ENCODE data around the gene GALNS.
"Not testable (repeated sequence)": the region's sequence is repeated elsewhere in the genome, so short reads cannot be mapped to it uniquely, and the experiment has no call there.

Gene GALNS

GRCh38 chr16:88894681-88895300, 38.0 kb upstream of the GALNS start:
- no peak for DNase-seq (ENCODE audit: low spot score)
- no peak for TF ChIP-seq CTCF (IDR thresholded peaks at IDR 0.05; ENCODE audit: borderline replicate concordance, control extremely low read depth, extremely low read depth, insufficient read depth, missing control alignments)
- in situ Hi-C loops (cut with MboI; ENCODE audit: low sequenced_read_pairs, unreplicated experiment) = no loop called here

DNA sequence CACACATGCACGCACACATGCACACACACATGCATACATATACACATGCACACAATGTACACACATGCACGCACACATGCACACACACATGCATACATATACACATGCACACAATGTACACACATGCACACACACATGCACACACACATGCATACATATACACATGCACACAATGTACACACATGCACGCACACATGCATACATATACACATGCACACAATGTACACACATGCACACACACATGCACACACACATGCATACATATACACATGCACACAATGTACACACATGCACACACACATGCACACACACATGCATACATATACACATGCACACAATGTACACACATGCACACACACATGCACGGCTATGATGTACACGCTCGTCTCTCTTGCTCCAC, 37.5 kb upstream of the GALNS start:
- in situ Hi-C loops (cut with MboI; ENCODE audit: low sequenced_read_pairs, unreplicated experiment); DNase-seq (ENCODE audit: low spot score): not testable (repeated sequence)

GRCh38 chr16:88893127-88893968, 36.6 kb upstream of the GALNS start:
- TF ChIP-seq CTCF (IDR thresholded peaks at IDR 0.05; ENCODE audit: borderline replicate concordance, control extremely low read depth, extremely low read depth, insufficient read depth, missing control alignments) = no peak
- in situ Hi-C loops (cut with MboI; ENCODE audit: low sequenced_read_pairs, unreplicated experiment) = no loop called here
- no peak for DNase-seq (ENCODE audit: low spot score)

- in situ Hi-C loops (cut with MboI; ENCODE audit: low sequenced_read_pairs, unreplicated experiment) = no loop called here
- TF ChIP-seq CTCF (IDR thresholded peaks at IDR 0.05; ENCODE audit: borderline replicate concordance, control extremely low read depth, extremely low read depth, insufficient read depth, missing control alignments) = no peak
- DNase-seq (ENCODE audit: low spot score) = no peak
These were observed 35.3 kb upstream of the GALNS start for GRCh38 chr16:88892065-88892464.

- DNase-seq (ENCODE audit: low spot score) = no peak
- no peak for TF ChIP-seq CTCF (IDR thresholded peaks at IDR 0.05; ENCODE audit: borderline replicate concordance, control extremely low read depth, extremely low read depth, insufficient read depth, missing control alignments)
- in situ Hi-C loops (cut with MboI; ENCODE audit: low sequenced_read_pairs, unreplicated experiment) = no loop called here
These were observed 34.3 kb upstream of the GALNS start for GRCh38 chr16:88891083-88891482.

- in situ Hi-C loops (cut with MboI; ENCODE audit: low sequenced_read_pairs, unreplicated experiment); DNase-seq (ENCODE audit: low spot score): not testable (repeated sequence)
These were observed 33.1 kb upstream of the GALNS start for GRCh38 chr16:88889702-88890352.

GRCh38 chr16:88888461-88889387, 32.0 kb upstream of the GALNS start:
- no peak for TF ChIP-seq CTCF (IDR thresholded peaks at IDR 0.05; ENCODE audit: borderline replicate concordance, control extremely low read depth, extremely low read depth, insufficient read depth, missing control alignments)
- no peak for DNase-seq (ENCODE audit: low spot score)
- in situ Hi-C loops (cut with MboI; ENCODE audit: low sequenced_read_pairs, unreplicated experiment) = no loop called here
